LNCAP (cell line): ENCODE measurements around the gene AKT1.

Source experiments
- CTCF ChIP-seq: fragments of 450-650 bp; IDR thresholded peaks from 2 replicates; pipeline ENCODE4 v1.5.1; 2017; ENCODE audit warnings: mild to moderate bottlenecking

AKT1 gene

DNA sequence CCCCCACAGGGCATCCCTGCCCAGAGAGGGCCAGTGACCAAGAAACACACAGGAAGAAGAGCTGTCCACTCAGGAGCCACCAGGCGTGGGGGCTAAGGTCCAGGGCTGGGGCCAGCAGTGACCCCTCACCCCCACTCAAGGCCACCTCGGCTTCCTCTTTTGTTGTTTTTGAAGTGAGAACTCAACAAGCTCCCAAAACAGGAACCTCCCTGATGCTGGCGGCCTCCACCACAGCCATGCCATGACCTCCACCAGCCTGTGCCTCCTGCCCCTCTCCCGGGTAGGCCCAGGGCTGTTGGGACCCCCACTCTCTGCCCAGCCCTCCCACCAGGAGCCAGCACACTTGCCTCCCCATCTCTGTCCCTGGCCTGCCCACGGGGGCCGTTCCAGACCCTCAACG is 7.8 kb downstream of the AKT1 start:
- no peak for TF ChIP-seq CTCF

- no peak for TF ChIP-seq CTCF
These were observed 8.5 kb downstream of the AKT1 start for GRCh38 chr14:104786726-104787675.

DNA sequence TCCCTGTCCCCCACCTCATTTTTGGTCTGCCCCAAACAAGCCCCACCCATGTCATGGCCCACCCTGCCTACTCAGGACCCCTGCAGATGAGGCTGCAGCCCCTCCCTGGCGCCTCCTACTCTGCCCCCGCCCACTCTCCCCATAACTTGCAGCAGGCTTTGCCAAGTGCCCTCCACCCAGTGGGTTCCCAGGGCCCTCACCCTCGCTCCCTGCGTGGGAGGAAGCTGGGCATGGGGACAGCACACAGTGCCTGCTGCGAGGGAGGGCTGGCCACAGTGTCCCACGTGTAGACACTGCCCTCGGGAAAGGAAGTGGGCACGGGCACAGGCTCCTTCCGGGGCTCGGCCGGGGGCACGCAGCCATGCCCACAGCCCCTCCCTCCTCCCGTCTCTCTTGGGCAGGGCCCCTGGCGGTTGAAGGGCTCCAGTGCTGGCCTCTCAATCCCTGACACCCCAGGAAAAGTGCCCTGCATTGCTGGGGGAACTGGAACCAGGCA is 9.4 kb downstream of the AKT1 start:
- no peak for TF ChIP-seq CTCF

DNA sequence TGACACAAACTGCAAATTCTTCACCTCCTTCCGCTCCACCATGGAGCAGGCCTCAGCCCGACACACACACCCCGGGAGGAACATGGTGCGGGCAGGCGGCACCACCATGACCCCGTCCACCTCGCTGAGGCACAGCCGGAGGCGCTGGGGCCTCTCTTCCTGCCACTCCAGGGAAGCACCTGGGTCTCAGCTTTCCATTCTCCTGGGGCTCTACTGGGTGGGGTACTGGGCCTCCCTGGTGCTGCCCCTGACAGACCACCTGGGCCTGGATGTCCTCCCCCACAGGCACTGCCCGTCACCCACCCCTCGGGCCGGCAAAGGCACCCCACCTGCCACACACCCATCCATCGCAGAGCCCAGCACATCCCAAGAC is 9.9 kb downstream of the AKT1 start:
- no peak for TF ChIP-seq CTCF

- no peak for TF ChIP-seq CTCF
These were observed 10.5 kb downstream of the AKT1 start for GRCh38 chr14:104784846-104785707.

GRCh38 chr14:104784218-104784568 is 11.4 kb downstream of the AKT1 start:
- TF ChIP-seq CTCF = no peak

- no peak for TF ChIP-seq CTCF
These were observed 11.9 kb downstream of the AKT1 start for GRCh38 chr14:104783484-104784217.
